DMS153 treated with DMSO at 0.1 percent for 48 hours (cell line): ENCODE data around the gene NME9.
"Not testable (repeated sequence)": the region's sequence is repeated elsewhere in the genome, so short reads cannot be mapped to it uniquely, and the experiment has no call there.

ENCODE experiments used
- DNase-seq: peaks from one replicate; lab custom pipeline; 2025; ENCODE audit not compliant: unreplicated experiment; lab: John Stamatoyannopoulos, UW

Gene NME9

GRCh38 chr3:138329127-138329983 lies at the start of gene NME9:
Gene NME9 (minus strand): TSS chr3:138329851. CDS start chr3:138329335, 516 bp downstream.
- DNase-seq: peak; percentile 83

GRCh38 chr3:138378990-138379389 lies 49.3 kb upstream of the NME9 start:
- no peak for DNase-seq

GRCh38 chr3:138378331-138378730 lies 48.7 kb upstream of the NME9 start:
- DNase-seq: no peak

- no peak for DNase-seq
Measured at GRCh38 chr3:138377804-138378203, 48.2 kb upstream of the NME9 start.

GRCh38 chr3:138377212-138377611 lies 47.6 kb upstream of the NME9 start:
- not testable (repeated sequence) for DNase-seq

GRCh38 chr3:138376663-138377062 lies 47.0 kb upstream of the NME9 start:
- DNase-seq: no peak

GRCh38 chr3:138375447-138375846 lies 45.8 kb upstream of the NME9 start:
- no peak for DNase-seq

GRCh38 chr3:138374573-138375134 lies 45.0 kb upstream of the NME9 start:
- DNase-seq: no peak

GRCh38 chr3:138373736-138374094 lies 44.1 kb upstream of the NME9 start:
- no peak for DNase-seq

- no peak for DNase-seq
Measured at GRCh38 chr3:138373087-138373735, 43.6 kb upstream of the NME9 start.

- no peak for DNase-seq
Measured at GRCh38 chr3:138371070-138371965, 41.7 kb upstream of the NME9 start.

GRCh38 chr3:138370321-138370720 lies 40.7 kb upstream of the NME9 start:
- no peak for DNase-seq

- no peak for DNase-seq
Measured at GRCh38 chr3:138369151-138369900, 39.7 kb upstream of the NME9 start.

- no peak for DNase-seq
Measured at GRCh38 chr3:138367911-138368310, 38.3 kb upstream of the NME9 start.

- DNase-seq: no peak
Measured at GRCh38 chr3:138367326-138367850, 37.7 kb upstream of the NME9 start.

- no peak for DNase-seq
Measured at GRCh38 chr3:138366006-138366759, 36.5 kb upstream of the NME9 start.

GRCh38 chr3:138365253-138365555 lies 35.6 kb upstream of the NME9 start:
- DNase-seq: no peak

- DNase-seq: no peak
Measured at GRCh38 chr3:138364356-138365252, 35.0 kb upstream of the NME9 start.

GRCh38 chr3:138363322-138363721 lies 33.7 kb upstream of the NME9 start:
- DNase-seq: no peak
